ENCODE data around the gene USP36. TPM values are rescaled to one million over a fixed set of nuclear protein-coding genes. Genes with fewer than 3 reads are reported as not detected.
"Not testable (repeated sequence)": the region's sequence is repeated elsewhere in the genome, so short reads cannot be mapped to it uniquely, and the experiment has no call there.

USP36 gene
- polyA plus RNA-seq (2011; rRNA removed) = 18.3 and 19.2 TPM in 2 replicates
- polyA minus RNA-seq (2011; rRNA and poly(A)+ RNA removed) = 31.4 and 39.2 TPM in 2 replicates

DNA sequence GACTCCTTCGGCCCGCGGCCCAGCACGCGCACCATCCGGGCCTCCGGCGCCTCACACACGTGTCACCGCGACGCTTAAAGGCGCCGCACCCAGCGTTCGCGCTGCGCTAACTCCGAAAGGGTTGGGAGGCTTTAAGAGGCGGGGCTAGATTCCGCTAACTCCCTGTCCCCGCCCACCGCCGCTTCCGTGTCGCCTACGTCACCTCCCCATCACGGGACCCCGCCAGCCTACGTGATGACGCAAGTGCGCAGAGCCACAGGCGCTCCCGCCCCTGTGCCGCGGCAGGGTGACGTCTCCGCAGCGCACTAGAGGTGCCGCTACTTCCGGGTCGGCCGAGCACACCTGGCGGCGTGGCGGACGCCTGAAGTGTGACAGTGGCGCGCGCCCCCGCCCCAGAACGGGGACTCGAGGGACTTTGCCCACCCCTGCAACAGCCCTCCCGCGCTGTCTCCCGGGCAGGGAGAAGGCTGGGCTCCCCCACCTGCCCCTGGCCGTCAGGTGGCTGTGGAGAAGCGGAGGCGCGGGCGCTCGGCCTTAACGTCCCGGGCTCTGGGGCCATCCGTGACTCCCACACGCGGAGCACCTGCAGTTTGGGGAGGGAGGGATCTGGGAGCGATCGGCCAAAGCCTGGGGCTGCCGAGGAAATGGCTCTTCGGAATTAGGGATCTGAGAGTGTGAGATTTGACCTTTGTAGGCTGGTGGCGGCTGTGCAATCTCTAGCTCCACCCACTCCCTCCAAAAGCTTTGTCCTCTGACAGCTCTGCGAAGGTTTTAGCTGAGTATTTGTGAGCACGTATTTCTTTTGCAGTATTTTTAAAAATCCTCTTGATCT, at the start of gene USP36:
TSS of gene USP36 (minus strand) at position 35 of the 832 bp plus-strand sequence. CDS start 4,451 bp downstream, outside the sequence.
- no peaks in the 10 kb centered on the region for H3K27me3 ChIP-seq (ENCODE audit: control insufficient read depth, insufficient read depth, low read length)
- peak; percentile 97 for DNase-seq (ENCODE audit: low read depth, low spot score)
- CTCF ChIA-PET = no interaction called here

DNA sequence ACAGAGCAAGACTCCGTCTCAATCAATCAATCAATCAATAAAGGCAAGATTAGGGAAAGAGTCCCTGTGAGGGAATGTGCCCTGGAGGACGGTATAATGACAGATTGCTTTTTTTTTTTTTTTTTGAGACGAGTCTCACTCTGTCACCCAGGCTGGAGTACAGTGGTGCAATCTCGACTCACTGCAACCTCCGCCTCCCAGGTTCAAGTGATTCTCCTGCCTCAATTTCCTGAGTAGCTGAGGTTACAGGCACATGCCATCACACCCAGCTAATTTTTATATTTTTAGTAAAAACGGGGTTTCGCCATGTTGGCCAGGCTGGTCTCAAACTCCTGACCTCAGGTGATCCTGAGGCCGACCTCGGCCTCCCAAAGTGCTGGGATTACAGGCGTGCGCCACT, 49.5 kb upstream of the USP36 start:
- H3K9me3 ChIP-seq (ENCODE audit: control insufficient read depth, insufficient read depth, low read length); H3K4me3 ChIP-seq (ENCODE audit: low read depth, low read length); DNase-seq (ENCODE audit: low read depth, low spot score); CTCF ChIA-PET; H3K27me3 ChIP-seq (ENCODE audit: control insufficient read depth, insufficient read depth, low read length); POLR2A ChIA-PET; H3K27ac ChIP-seq (ENCODE audit: low read depth, low read length): not testable (repeated sequence)

More for the DNA sequence above, at the start of gene USP36:
- Histone ChIP-seq H3K27ac (ENCODE audit: low read depth, low read length) (peak within 1 kb of the TSS; percentile 88), H3K4me3 (ENCODE audit: low read depth, low read length) (peak within 1 kb of the TSS; percentile 88), H3K9me3 (ENCODE audit: control insufficient read depth, insufficient read depth, low read length) (no peaks in the 10 kb centered on the region; the same call in 1 of the 2 replicates)
- POLR2A ChIA-PET = interaction anchor here (1.0 kb wide), 1 partner anchor 25 kb away, joined by 4 read pairs; no protein-coding TSS in a partner anchor
- TF ChIP-seq, protein P1, sequence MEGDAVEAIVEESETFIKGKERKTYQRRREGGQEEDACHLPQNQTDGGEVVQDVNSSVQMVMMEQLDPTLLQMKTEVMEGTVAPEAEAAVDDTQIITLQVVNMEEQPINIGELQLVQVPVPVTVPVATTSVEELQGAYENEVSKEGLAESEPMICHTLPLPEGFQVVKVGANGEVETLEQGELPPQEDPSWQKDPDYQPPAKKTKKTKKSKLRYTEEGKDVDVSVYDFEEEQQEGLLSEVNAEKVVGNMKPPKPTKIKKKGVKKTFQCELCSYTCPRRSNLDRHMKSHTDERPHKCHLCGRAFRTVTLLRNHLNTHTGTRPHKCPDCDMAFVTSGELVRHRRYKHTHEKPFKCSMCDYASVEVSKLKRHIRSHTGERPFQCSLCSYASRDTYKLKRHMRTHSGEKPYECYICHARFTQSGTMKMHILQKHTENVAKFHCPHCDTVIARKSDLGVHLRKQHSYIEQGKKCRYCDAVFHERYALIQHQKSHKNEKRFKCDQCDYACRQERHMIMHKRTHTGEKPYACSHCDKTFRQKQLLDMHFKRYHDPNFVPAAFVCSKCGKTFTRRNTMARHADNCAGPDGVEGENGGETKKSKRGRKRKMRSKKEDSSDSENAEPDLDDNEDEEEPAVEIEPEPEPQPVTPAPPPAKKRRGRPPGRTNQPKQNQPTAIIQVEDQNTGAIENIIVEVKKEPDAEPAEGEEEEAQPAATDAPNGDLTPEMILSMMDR (IDR thresholded peaks at IDR 0.05; ENCODE audit: low read depth, low read length) = no peak

DNA sequence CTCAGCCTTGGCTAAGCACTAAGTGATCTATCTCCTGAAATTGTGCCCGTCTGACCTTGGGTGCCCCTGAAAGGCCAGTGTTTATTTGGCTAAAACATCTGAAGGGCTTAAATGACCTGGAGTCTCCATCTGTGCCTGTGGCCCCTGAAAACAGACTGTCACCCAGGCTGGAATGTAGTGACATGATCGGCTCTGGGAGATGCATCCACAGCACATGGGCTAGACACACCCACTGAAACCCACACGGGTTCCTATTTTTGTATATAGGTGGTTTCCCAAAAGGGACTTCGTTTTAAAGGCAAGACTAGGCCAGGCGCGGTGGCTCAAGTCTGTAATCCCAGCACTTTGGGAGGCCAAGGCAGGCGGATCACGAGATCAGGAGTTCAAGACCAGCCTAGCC, 48.9 kb upstream of the USP36 start:
- Histone ChIP-seq H3K9me3 (ENCODE audit: control insufficient read depth, insufficient read depth, low read length) (no peaks in the 10 kb centered on the region; the same call in 1 of the 2 replicates), H3K4me3 (ENCODE audit: low read depth, low read length) (no peak overlapping the region), H3K27me3 (ENCODE audit: control insufficient read depth, insufficient read depth, low read length) (no peaks in the 10 kb centered on the region), H3K27ac (ENCODE audit: low read depth, low read length) (no peak overlapping the region)
- ChIA-PET CTCF (interaction anchor here (0.8 kb wide), 1 partner anchor 23 kb away, joined by 4 read pairs; no protein-coding TSS in a partner anchor), POLR2A (interaction anchor here (1.4 kb wide), 1 partner anchor 12 kb away, joined by 4 read pairs; no protein-coding TSS in a partner anchor)
- no peak for DNase-seq (ENCODE audit: low read depth, low spot score)
- TF ChIP-seq, protein P1 (IDR thresholded peaks at IDR 0.05; ENCODE audit: low read depth, low read length) = no peak

DNA sequence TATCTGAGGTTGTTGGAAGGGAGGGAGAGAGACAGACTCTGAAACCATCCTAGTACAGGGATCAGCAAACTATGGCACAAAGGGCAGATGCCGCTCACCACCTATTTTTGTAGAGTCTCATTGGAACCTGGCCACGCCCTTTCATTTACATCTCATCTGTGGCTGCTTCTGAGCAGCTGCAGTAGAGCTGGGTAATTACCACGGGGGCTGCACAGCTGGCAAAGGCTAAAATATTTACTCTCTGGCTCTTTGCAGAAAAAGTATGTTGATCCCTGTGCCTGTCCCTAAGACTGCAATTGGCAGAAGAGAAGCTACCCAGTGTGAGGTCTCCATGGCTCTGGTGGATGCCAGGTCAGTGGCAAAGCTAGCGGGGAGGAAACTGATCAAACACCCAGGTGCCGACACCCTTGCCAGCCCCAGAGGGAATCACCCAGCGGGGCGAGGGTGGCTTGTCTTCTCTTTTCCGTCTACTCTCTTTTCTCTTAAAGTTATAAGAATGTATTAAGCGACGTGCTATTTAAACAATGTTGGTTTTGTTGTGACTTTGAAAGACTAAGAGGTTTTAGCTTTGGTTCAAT, 48.4 kb upstream of the USP36 start:
- TF ChIP-seq, protein P1 (IDR thresholded peaks at IDR 0.05; ENCODE audit: low read depth, low read length) = no peak
- no peaks in the 10 kb centered on the region for H3K27me3 ChIP-seq (ENCODE audit: control insufficient read depth, insufficient read depth, low read length)
- H3K4me3 ChIP-seq (ENCODE audit: low read depth, low read length) = no peak overlapping the region
- H3K9me3 ChIP-seq (ENCODE audit: control insufficient read depth, insufficient read depth, low read length) = no peaks in the 10 kb centered on the region; the same call in 1 of the 2 replicates
- peak overlapping the region; percentile 31 for H3K27ac ChIP-seq (ENCODE audit: low read depth, low read length)
- ChIA-PET CTCF (interaction anchor here (0.8 kb wide), 1 partner anchor 23 kb away, joined by 4 read pairs; no protein-coding TSS in a partner anchor), POLR2A (interaction anchor here (1.4 kb wide), 1 partner anchor 12 kb away, joined by 4 read pairs; no protein-coding TSS in a partner anchor)
- DNase-seq (ENCODE audit: low read depth, low spot score) = no peak

DNA sequence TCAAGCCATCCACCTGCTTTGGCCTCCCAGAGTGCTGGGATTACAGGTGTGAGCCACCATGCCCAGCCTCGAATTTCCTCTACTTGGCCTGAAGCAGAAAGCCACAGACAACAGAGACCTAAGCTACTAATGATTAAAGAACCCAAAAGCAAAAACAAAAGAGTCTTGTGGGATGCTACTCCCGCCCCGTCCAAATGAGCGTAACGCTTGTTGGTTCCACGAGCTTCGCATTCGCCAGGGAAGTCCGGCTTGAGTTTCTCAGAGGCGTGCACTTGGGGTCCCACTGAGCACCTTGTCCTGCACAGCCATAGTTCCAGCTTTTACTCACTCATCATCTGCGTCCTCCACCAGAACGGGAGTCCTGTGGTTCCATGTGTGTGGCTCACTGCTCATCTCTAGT, 46.3 kb upstream of the USP36 start:
- Histone ChIP-seq H3K9me3 (ENCODE audit: control insufficient read depth, insufficient read depth, low read length) (no peaks in the 10 kb centered on the region; the same call in 1 of the 2 replicates), H3K27me3 (ENCODE audit: control insufficient read depth, insufficient read depth, low read length) (no peaks in the 10 kb centered on the region), H3K4me3 (ENCODE audit: low read depth, low read length) (no peak overlapping the region), H3K27ac (ENCODE audit: low read depth, low read length) (no peak overlapping the region)
- ChIA-PET CTCF (interaction anchor here (1.9 kb wide), 1 partner anchor 21 kb away, joined by 8 read pairs; no protein-coding TSS in a partner anchor), POLR2A (no interaction called here)
- TF ChIP-seq, protein P1 (IDR thresholded peaks at IDR 0.05; ENCODE audit: low read depth, low read length) = no peak
- no peak for DNase-seq (ENCODE audit: low read depth, low spot score)
